GM18907 (cell line): ENCODE results near the gene DAGLA.

Experiments used
- ATAC-seq: cut with Tn5 transposase; IDR thresholded peaks from one replicate; pipeline ENCODE4 v1.9.1; 2021; ENCODE audit warnings: mild to moderate bottlenecking, moderate library complexity; ENCODE audit not compliant: unreplicated experiment

Gene DAGLA

GRCh38 chr11:61728066-61728939 is 48.1 kb downstream of the DAGLA start:
- ATAC-seq = no peak

GRCh38 chr11:61728940-61729219 is 48.7 kb downstream of the DAGLA start:
- ATAC-seq = no peak

GRCh38 chr11:61730240-61730994 is 50.2 kb downstream of the DAGLA start:
- ATAC-seq = no peak

GRCh38 chr11:61731211-61731951 is 51.2 kb downstream of the DAGLA start:
- no peak for ATAC-seq

GRCh38 chr11:61731952-61732675 is 51.9 kb downstream of the DAGLA start:
- no peak for ATAC-seq

- no peak for ATAC-seq
Measured at GRCh38 chr11:61732705-61733104, 52.5 kb downstream of the DAGLA start.

- ATAC-seq = peak; percentile 72
Measured at GRCh38 chr11:61733120-61733978, 53.2 kb downstream of the DAGLA start.

- no peak for ATAC-seq
Measured at GRCh38 chr11:61734767-61735166, 54.6 kb downstream of the DAGLA start.

GRCh38 chr11:61735391-61735790 is 55.2 kb downstream of the DAGLA start:
- ATAC-seq = no peak

GRCh38 chr11:61736310-61736709 is 56.1 kb downstream of the DAGLA start:
- ATAC-seq = no peak

GRCh38 chr11:61737131-61737530 is 56.9 kb downstream of the DAGLA start:
- no peak for ATAC-seq

- no peak for ATAC-seq
Measured at GRCh38 chr11:61737636-61738386, 57.6 kb downstream of the DAGLA start.

- ATAC-seq = no peak
Measured at GRCh38 chr11:61738776-61739175, 58.6 kb downstream of the DAGLA start.

GRCh38 chr11:61739413-61739812 is 59.2 kb downstream of the DAGLA start:
- no peak for ATAC-seq

GRCh38 chr11:61739966-61740365 is 59.8 kb downstream of the DAGLA start:
- no peak for ATAC-seq

GRCh38 chr11:61742391-61742790 is 62.2 kb downstream of the DAGLA start:
- no peak for ATAC-seq

- no peak for ATAC-seq
Measured at GRCh38 chr11:61743486-61744095, 63.4 kb downstream of the DAGLA start.

- no peak for ATAC-seq
Measured at GRCh38 chr11:61744181-61744580, 64.0 kb downstream of the DAGLA start.

- no peak for ATAC-seq
Measured at GRCh38 chr11:61744609-61745156, 64.5 kb downstream of the DAGLA start.
